ENCODE data around the gene MYLK. TPM values are rescaled to one million over a fixed set of nuclear protein-coding genes. Genes with fewer than 3 reads are reported as not detected.

Gene MYLK
- total and polyA plus RNA-seq, 10 of the 15 experiments (the other 5 are each of a cell fraction or from before 2014, with no cell fraction given) = 0.04 to 1.6 (median 0.42) TPM; not detected in 1

DNA sequence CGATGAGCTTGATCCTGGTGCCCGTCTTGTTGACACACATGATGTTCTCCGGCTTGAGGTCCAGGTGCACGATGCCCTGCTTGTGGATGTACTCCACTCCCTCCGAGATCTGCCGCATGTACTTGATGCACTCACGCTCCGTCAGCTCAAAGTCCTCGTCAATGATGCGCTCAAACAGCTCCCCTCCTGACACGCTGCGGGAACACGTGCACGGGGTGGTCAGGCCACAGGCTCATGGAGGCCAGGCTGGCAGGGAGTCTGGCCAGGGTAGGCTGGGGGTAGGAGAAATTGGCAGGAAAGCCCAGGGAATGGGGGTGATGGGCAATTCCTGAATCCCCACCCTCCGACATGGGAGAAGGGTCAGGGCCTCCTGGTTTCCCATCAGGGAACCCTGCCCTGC lies 243.8 kb downstream of the MYLK start:
- Histone ChIP-seq H3K9me3 (replicated peaks; ENCODE audit: control insufficient read depth, insufficient read depth, low read length) (no peaks in the 10 kb centered on the region), H3K9ac (ENCODE audit: control insufficient read depth, insufficient read depth, low read length) (no peak overlapping the region), H3K36me3 (ENCODE audit: control insufficient read depth in 2 of 2, insufficient read depth in 2 of 2, low read length in 1 of 2) (no peaks in the 10 kb centered on the region), H3K27me3 (replicated peaks in 1 of 2; ENCODE audit: control insufficient read depth in 2 of 2, insufficient read depth in 2 of 2, low read length in 1 of 2) (peaks cover 0 to 1% of the 10 kb centered on the region in 2 experiments; a peak in 1 of 4 replicates), H3K4me1 (ENCODE audit: control insufficient read depth, insufficient read depth, low read length) (no peaks in the 10 kb centered on the region), H3K4me2 (ENCODE audit: control insufficient read depth, insufficient read depth) (no peak overlapping the region), H2AFZ (ENCODE audit: control insufficient read depth, low read depth, low read length) (no peak overlapping the region), H3K79me2 (ENCODE audit: control insufficient read depth, insufficient read depth, low read length) (no peaks in the 10 kb centered on the region), H3K27ac (ENCODE audit: control insufficient read depth, insufficient read depth) (no peak overlapping the region), H3K4me3 (no peak overlapping the region), H4K20me1 (ENCODE audit: control insufficient read depth, insufficient read depth) (no peaks in the 10 kb centered on the region; the same call in 1 of the 2 replicates)
- in situ Hi-C loops (cut with MboI) = loop anchor here (5.0 kb wide), 1 partner anchor 77 kb away; no protein-coding TSS in a partner anchor
- POLR2A ChIA-PET = interaction anchor here (0.6 kb wide), 1 partner anchor 12 kb away, joined by 3 read pairs; no protein-coding TSS in a partner anchor
- 59% methylated on average over 14 of the region's 15 CpGs for WGBS (ENCODE audit: insufficient coverage, insufficient replicate concordance, low lambda C conversion rate, missing lambda C conversion rate)
- no peak for ATAC-seq
- DNase-seq (ENCODE audit: low read depth, low spot score) = no peak
- FAIRE-seq = no peak
- SMC1A ChIA-PET (ENCODE audit: uncharacterized antibody, unreplicated experiment) = no interaction called here
- CTCF ChIA-PET = interaction anchor here (1.1 kb wide), 1 partner anchor 78 kb away, joined by 4 read pairs; no protein-coding TSS in a partner anchor
- intact Hi-C loops (cut with micrococcal nuclease; ENCODE audit: unreplicated experiment) = no loop called here
- BruUV-seq (replicated peaks) = no TSS peak
- RAD21 ChIA-PET (ENCODE audit: unreplicated experiment) = interaction anchor here (1.1 kb wide), 1 partner anchor 69 kb away, joined by 3 read pairs; no protein-coding TSS in a partner anchor
- TF ChIP-seq MYC (IDR thresholded peaks at IDR 0.05; ENCODE audit: insufficient read depth, insufficient read length, insufficient replicate concordance, low read length, severe bottlenecking) (no peak), BACH1 (IDR thresholded peaks at IDR 0.05; ENCODE audit: borderline replicate concordance) (no peak), YBX1 (IDR thresholded peaks at IDR 0.05) (no peak), NR2C2 (IDR thresholded peaks at IDR 0.05; ENCODE audit: borderline replicate concordance, control insufficient read depth, insufficient read length, low read depth) (no peak), IKZF2 (IDR thresholded peaks at IDR 0.05) (no peak), POU2F2 (IDR thresholded peaks at IDR 0.05; ENCODE audit: borderline replicate concordance, low read depth, low read length) (no peak), GABPA (IDR thresholded peaks at IDR 0.05; ENCODE audit: low read depth) (no peak), ZNF622 (IDR thresholded peaks at IDR 0.05) (no peak), ELK1 (IDR thresholded peaks at IDR 0.05; ENCODE audit: low read depth, low read length) (no peak), SREBF1 (IDR thresholded peaks at IDR 0.05; ENCODE audit: low read length) (no peak)
- TF ChIP-seq, protein P1, sequence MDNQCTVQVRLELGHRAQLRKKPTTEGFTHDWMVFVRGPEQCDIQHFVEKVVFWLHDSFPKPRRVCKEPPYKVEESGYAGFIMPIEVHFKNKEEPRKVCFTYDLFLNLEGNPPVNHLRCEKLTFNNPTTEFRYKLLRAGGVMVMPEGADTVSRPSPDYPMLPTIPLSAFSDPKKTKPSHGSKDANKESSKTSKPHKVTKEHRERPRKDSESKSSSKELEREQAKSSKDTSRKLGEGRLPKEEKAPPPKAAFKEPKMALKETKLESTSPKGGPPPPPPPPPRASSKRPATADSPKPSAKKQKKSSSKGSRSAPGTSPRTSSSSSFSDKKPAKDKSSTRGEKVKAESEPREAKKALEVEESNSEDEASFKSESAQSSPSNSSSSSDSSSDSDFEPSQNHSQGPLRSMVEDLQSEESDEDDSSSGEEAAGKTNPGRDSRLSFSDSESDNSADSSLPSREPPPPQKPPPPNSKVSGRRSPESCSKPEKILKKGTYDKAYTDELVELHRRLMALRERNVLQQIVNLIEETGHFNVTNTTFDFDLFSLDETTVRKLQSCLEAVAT (IDR thresholded peaks at IDR 0.05) = no peak
- TF ChIP-seq, protein P2, sequence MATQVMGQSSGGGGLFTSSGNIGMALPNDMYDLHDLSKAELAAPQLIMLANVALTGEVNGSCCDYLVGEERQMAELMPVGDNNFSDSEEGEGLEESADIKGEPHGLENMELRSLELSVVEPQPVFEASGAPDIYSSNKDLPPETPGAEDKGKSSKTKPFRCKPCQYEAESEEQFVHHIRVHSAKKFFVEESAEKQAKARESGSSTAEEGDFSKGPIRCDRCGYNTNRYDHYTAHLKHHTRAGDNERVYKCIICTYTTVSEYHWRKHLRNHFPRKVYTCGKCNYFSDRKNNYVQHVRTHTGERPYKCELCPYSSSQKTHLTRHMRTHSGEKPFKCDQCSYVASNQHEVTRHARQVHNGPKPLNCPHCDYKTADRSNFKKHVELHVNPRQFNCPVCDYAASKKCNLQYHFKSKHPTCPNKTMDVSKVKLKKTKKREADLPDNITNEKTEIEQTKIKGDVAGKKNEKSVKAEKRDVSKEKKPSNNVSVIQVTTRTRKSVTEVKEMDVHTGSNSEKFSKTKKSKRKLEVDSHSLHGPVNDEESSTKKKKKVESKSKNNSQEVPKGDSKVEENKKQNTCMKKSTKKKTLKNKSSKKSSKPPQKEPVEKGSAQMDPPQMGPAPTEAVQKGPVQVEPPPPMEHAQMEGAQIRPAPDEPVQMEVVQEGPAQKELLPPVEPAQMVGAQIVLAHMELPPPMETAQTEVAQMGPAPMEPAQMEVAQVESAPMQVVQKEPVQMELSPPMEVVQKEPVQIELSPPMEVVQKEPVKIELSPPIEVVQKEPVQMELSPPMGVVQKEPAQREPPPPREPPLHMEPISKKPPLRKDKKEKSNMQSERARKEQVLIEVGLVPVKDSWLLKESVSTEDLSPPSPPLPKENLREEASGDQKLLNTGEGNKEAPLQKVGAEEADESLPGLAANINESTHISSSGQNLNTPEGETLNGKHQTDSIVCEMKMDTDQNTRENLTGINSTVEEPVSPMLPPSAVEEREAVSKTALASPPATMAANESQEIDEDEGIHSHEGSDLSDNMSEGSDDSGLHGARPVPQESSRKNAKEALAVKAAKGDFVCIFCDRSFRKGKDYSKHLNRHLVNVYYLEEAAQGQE (IDR thresholded peaks at IDR 0.05; ENCODE audit: low read depth, low read length) = no peak
- TF ChIP-seq, protein P3, sequence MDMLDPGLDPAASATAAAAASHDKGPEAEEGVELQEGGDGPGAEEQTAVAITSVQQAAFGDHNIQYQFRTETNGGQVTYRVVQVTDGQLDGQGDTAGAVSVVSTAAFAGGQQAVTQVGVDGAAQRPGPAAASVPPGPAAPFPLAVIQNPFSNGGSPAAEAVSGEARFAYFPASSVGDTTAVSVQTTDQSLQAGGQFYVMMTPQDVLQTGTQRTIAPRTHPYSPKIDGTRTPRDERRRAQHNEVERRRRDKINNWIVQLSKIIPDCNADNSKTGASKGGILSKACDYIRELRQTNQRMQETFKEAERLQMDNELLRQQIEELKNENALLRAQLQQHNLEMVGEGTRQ (IDR thresholded peaks at IDR 0.05; ENCODE audit: borderline replicate concordance, low read depth, low read length) = no peak
